Measurements from ENCODE around the gene PRIM2. TPM values are rescaled to one million over a fixed set of nuclear protein-coding genes. Genes with fewer than 3 reads are reported as not detected.
"Not testable (repeated sequence)": the region's sequence is repeated elsewhere in the genome, so short reads cannot be mapped to it uniquely, and the experiment has no call there.

The PRIM2 gene
- total and polyA plus RNA-seq, 9 of the 15 experiments (the other 6 are each of a cell fraction or from before 2014, with no cell fraction given), result 19.8 to 57.5 (median 33.4) TPM

GRCh38 chr6:57358319-57358718 is 40.9 kb downstream of the PRIM2 start:
- H3K4me1 ChIP-seq (replicated peaks in 1 of 2; ENCODE audit: control insufficient read depth in 2 of 2, insufficient read depth in 2 of 2, low read length in 2 of 2); H4K20me1 ChIP-seq (replicated peaks; ENCODE audit: control insufficient read depth, insufficient read depth, low read length); POLR2A ChIA-PET; H3K79me2 ChIP-seq (ENCODE audit: control insufficient read depth, insufficient read depth, low read length); H3K9me1 ChIP-seq (ENCODE audit: control insufficient read depth, insufficient read depth, low read length); H3K36me3 ChIP-seq (ENCODE audit: control insufficient read depth, insufficient read depth, low read length); H3K27ac ChIP-seq (ENCODE audit: extremely low read depth, low read depth, low read length); intact Hi-C loops (cut with micrococcal nuclease); H3K27me3 ChIP-seq (ENCODE audit: control insufficient read depth in 2 of 2, insufficient read depth in 2 of 2, low read length in 2 of 2); DNase-seq (ENCODE audit: extremely low read depth in 1 of 4, low spot score in 3 of 4); H2AFZ ChIP-seq (ENCODE audit: low read depth, low read length); ATAC-seq; H3K4me3 ChIP-seq; BruUV-seq (replicated peaks); H3K4me2 ChIP-seq (ENCODE audit: insufficient read depth, low read length); in situ Hi-C loops (cut with MboI); H3K9ac ChIP-seq (ENCODE audit: insufficient read depth in 1 of 2, low read depth in 2 of 2, low read length in 2 of 2); H3K9me3 ChIP-seq (replicated peaks; ENCODE audit: control insufficient read depth, insufficient read depth, low read depth, low read length); CTCF ChIA-PET (ENCODE audit: low intra/inter-chr PET ratio); FAIRE-seq: not testable (repeated sequence)

GRCh38 chr6:57359766-57360165 is 42.3 kb downstream of the PRIM2 start:
- H3K9me1 ChIP-seq (ENCODE audit: control insufficient read depth, insufficient read depth, low read length); H3K4me2 ChIP-seq (ENCODE audit: insufficient read depth, low read length); in situ Hi-C loops (cut with MboI); H3K9me3 ChIP-seq (replicated peaks; ENCODE audit: control insufficient read depth, insufficient read depth, low read depth, low read length); BruUV-seq (replicated peaks); H4K20me1 ChIP-seq (replicated peaks; ENCODE audit: control insufficient read depth, insufficient read depth, low read length); H3K36me3 ChIP-seq (ENCODE audit: control insufficient read depth, insufficient read depth, low read length); POLR2A ChIA-PET; H3K27me3 ChIP-seq (ENCODE audit: control insufficient read depth in 2 of 2, insufficient read depth in 2 of 2, low read length in 2 of 2); CTCF ChIA-PET (ENCODE audit: low intra/inter-chr PET ratio); H3K4me1 ChIP-seq (replicated peaks in 1 of 2; ENCODE audit: control insufficient read depth in 2 of 2, insufficient read depth in 2 of 2, low read length in 2 of 2); H3K4me3 ChIP-seq; H3K27ac ChIP-seq (ENCODE audit: extremely low read depth, low read depth, low read length); H3K79me2 ChIP-seq (ENCODE audit: control insufficient read depth, insufficient read depth, low read length); FAIRE-seq; H2AFZ ChIP-seq (ENCODE audit: low read depth, low read length); ATAC-seq; H3K9ac ChIP-seq (ENCODE audit: insufficient read depth in 1 of 2, low read depth in 2 of 2, low read length in 2 of 2); DNase-seq (ENCODE audit: extremely low read depth in 1 of 4, low spot score in 3 of 4); intact Hi-C loops (cut with micrococcal nuclease): not testable (repeated sequence)
